ENCODE measurements around the gene CDK11B. TPM values are rescaled to one million over a fixed set of nuclear protein-coding genes. Genes with fewer than 3 reads are reported as not detected.

CDK11B gene
- total RNA-seq, 1 donor from 2014 or later, result 28.5 TPM

GRCh38 chr1:1622010-1622787 lies 36.6 kb downstream of the CDK11B start:
- Mint-ChIP-seq H3K9me3 (no peaks in the 10 kb centered on the region), H3K27ac (no peak overlapping the region), H3K36me3 (ENCODE audit: low read depth) (peaks cover 5% of the 10 kb centered on the region), H3K4me1 (peaks cover 3% of the 10 kb centered on the region), H3K4me3 (no peak overlapping the region), H3K27me3 (no peaks in the 10 kb centered on the region)
- DNase-seq (no peak), ATAC-seq (ENCODE audit: low read depth) (no peak)
- TF ChIP-seq, protein P1, sequence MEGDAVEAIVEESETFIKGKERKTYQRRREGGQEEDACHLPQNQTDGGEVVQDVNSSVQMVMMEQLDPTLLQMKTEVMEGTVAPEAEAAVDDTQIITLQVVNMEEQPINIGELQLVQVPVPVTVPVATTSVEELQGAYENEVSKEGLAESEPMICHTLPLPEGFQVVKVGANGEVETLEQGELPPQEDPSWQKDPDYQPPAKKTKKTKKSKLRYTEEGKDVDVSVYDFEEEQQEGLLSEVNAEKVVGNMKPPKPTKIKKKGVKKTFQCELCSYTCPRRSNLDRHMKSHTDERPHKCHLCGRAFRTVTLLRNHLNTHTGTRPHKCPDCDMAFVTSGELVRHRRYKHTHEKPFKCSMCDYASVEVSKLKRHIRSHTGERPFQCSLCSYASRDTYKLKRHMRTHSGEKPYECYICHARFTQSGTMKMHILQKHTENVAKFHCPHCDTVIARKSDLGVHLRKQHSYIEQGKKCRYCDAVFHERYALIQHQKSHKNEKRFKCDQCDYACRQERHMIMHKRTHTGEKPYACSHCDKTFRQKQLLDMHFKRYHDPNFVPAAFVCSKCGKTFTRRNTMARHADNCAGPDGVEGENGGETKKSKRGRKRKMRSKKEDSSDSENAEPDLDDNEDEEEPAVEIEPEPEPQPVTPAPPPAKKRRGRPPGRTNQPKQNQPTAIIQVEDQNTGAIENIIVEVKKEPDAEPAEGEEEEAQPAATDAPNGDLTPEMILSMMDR (IDR thresholded peaks at IDR 0.05), result no peak
- ChIA-PET POLR2A (no interaction called here), CTCF (no interaction called here)
- intact Hi-C loops (cut with micrococcal nuclease), result no loop called here

DNA sequence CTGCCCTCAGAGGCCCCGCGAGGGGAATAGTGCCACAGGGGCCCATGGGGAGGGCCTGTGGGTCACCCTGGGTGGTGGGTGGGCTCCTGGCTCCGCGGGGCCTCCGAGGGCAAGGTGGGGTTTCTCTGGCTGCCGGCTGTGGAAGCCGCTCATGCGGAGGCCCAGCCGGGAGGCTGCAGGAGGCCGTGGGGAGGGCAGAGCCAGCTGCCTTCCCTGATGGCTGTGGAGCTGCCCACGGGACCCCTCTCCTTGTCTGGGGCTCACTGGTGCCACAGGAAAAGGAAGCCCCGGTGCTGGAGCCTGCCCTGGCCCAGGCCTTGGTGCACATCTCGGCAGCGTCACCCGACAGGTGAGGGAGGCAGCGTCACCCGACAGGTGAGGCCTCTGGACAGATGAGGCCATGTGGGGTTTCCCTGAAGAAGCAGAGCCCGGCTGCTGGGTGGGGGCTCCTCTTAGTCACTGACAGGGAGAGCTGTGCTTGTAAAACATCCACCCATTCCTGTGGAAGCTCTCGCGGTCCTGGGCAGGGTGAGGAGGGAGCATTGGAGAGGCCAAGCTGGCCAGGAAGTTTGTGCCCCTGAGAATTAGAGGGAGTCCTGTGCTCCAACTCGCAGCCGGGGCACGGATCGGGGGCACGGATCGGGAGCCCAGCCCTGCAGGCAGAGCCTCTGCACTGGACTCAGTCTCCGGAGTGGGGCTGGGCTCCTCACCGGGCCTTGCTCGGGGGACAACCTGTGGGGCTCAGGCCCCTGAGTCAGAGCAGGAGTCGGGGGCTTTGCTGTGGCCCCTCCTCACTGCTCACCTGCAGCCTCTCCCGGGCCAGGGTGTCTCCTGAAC lies 37.4 kb downstream of the CDK11B start:
- ChIA-PET CTCF (no interaction called here), POLR2A (interaction anchor here (0.6 to 1.8 kb wide), 2 partner anchors 8 to 119 kb away, joined by 6 read pairs; no protein-coding TSS in a partner anchor)
- TF ChIP-seq, protein P1 (IDR thresholded peaks at IDR 0.05), result no peak
- Mint-ChIP-seq H3K27ac (no peak overlapping the region), H3K36me3 (ENCODE audit: low read depth) (peaks cover 5% of the 10 kb centered on the region), H3K4me1 (peaks cover 6% of the 10 kb centered on the region), H3K9me3 (no peaks in the 10 kb centered on the region), H3K4me3 (no peak overlapping the region), H3K27me3 (no peaks in the 10 kb centered on the region)
- no peak for DNase-seq
- no peak for ATAC-seq (ENCODE audit: low read depth)
- intact Hi-C loops (cut with micrococcal nuclease), result no loop called here

DNA sequence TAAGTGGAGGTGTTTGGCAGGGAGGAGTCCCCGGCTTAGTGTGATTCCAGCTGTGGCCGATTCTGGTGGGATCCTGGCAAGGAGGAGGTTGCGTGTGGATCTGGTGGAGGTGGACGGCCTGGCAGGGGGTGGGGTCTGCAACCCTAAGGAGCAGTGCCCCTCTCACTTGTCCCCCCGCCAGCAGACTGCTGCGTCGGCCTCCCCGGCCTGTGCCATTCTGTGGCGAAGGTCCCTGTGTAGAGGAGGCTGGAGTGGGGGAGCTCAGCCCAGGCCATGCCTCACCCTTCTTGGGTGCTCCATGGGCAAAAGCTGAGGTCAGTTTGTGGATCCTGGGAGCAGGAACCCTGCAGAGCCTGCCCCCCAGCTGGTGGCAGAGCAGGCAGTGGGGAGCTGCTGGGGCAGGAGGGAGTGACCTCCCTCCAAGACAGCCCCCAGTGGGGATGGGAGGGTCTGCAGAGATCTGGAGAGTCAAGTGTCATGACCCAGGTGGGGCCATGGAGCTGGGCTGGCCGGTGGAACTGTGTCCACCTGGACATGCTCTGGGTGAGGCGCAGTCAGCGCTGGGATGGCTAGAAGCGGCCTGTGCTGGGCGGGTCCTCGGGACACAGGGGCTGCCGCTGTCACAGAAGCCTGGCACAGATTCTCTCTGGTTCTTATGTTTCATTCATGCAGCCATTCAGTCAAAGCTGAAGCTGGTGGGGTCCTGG lies 38.2 kb downstream of the CDK11B start:
- Mint-ChIP-seq H3K27me3 (no peaks in the 10 kb centered on the region), H3K27ac (no peak overlapping the region), H3K36me3 (ENCODE audit: low read depth) (peaks cover 5% of the 10 kb centered on the region), H3K4me1 (peaks cover 6% of the 10 kb centered on the region), H3K4me3 (no peak overlapping the region), H3K9me3 (no peaks in the 10 kb centered on the region)
- TF ChIP-seq, protein P1 (IDR thresholded peaks at IDR 0.05), result no peak
- intact Hi-C loops (cut with micrococcal nuclease), result no loop called here
- ChIA-PET POLR2A (interaction anchor here (0.6 to 1.8 kb wide), 2 partner anchors 9 to 118 kb away, joined by 6 read pairs; no protein-coding TSS in a partner anchor), CTCF (no interaction called here)
- DNase-seq (no peak), ATAC-seq (ENCODE audit: low read depth) (no peak)

DNA sequence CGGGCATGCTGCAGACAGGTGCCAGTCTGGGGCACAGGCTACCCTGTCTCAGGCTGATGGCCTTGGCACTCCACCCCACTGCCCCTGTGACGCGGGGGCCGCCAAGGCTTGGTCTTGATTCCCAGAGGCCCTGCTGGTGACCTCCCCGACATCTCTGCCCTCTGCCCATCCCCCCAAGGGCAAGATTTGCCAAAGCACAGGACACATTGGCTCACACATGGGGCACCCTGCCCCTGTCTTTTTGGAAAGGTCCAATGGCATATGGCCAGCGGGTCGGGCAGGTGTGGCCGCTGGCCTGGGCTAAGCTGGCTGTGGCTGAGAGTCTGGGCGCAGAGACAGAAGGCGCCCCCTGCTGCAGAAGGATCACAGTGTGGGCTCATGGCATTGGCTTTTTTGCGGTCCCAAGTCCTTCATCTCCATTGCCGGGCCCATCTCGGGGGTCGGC lies 38.9 kb downstream of the CDK11B start:
- intact Hi-C loops (cut with micrococcal nuclease), result loop anchor here (5.0 kb wide), 1 partner anchor 57 kb away; no protein-coding TSS in a partner anchor

More for the DNA sequence above, 38.9 kb downstream of the CDK11B start:
- POLR2A ChIA-PET, result interaction anchor here (1.8 kb wide), 1 partner anchor 10 kb away, joined by 6 read pairs; no protein-coding TSS in a partner anchor
- Mint-ChIP-seq H3K36me3 (ENCODE audit: low read depth) (peaks cover 6% of the 10 kb centered on the region), H3K9me3 (no peaks in the 10 kb centered on the region), H3K4me3 (no peak overlapping the region), H3K27ac (no peak overlapping the region), H3K4me1 (peaks cover 8% of the 10 kb centered on the region), H3K27me3 (no peaks in the 10 kb centered on the region)
- CTCF ChIA-PET, result no interaction called here
- DNase-seq (no peak), ATAC-seq (ENCODE audit: low read depth) (no peak)
- TF ChIP-seq, protein P1 (IDR thresholded peaks at IDR 0.05), result no peak
